Subcutaneous abdominal adipose tissue (tissue), 5 donors: Measurements from ENCODE around the gene USP6NL.

Experiments
- H3K27ac ChIP-seq: one replicate; pipeline ENCODE4 v1.7.0; 2013; ENCODE audit warnings: low read depth, mild to moderate bottlenecking, inconsistent platforms, low read length, moderate library complexity
- H3K27me3 ChIP-seq, 5 donors: one replicate each; pipeline ENCODE4 v1.7.0; 2013; ENCODE audit warnings: low read length in 5 of 5, inconsistent platforms in 1 of 5; ENCODE audit not compliant: control insufficient read depth in 5 of 5, insufficient read depth in 4 of 5
- H3K36me3 ChIP-seq, 5 donors: one replicate each; pipeline ENCODE4 v1.7.0; 2013; ENCODE audit warnings: low read length in 5 of 5; ENCODE audit not compliant: control insufficient read depth in 5 of 5, insufficient read depth in 5 of 5
- H3K4me1 ChIP-seq, 5 donors: one replicate each; pipeline ENCODE4 v1.7.0; 2013; ENCODE audit warnings: low read length in 5 of 5, mild to moderate bottlenecking in 3 of 5, moderate library complexity in 1 of 5; ENCODE audit not compliant: control insufficient read depth in 5 of 5, insufficient read depth in 5 of 5
- H3K4me3 ChIP-seq, 5 donors: one replicate each; pipeline ENCODE4 v1.7.0; 2013; ENCODE audit warnings: low read length in 5 of 5, low read depth in 1 of 5
- H3K9ac ChIP-seq, 5 donors: one replicate each; pipeline ENCODE4 v1.7.0; 2013; ENCODE audit warnings: low read length in 5 of 5, mild to moderate bottlenecking in 4 of 5, moderate library complexity in 3 of 5
- H3K9me3 ChIP-seq, 5 donors: one replicate each; pipeline ENCODE4 v1.7.0; 2013; ENCODE audit warnings: low read length in 5 of 5; ENCODE audit not compliant: control insufficient read depth in 5 of 5
- donor health status: healthy.
- donor health status: healthy.
- donor health status: healthy.
- donor health status: healthy.
- donor health status: healthy.

USP6NL gene

GRCh38 chr10:11539191-11539868 lies 72.1 kb downstream of the USP6NL start:
- Histone ChIP-seq H3K9me3 (no peaks in the 10 kb centered on the region), H3K36me3 (no peaks in the 10 kb centered on the region), H3K4me1 (peaks cover 0 to 2% (median 0%) of the 10 kb centered on the region in 5 donors), H3K4me3 (no peak overlapping the region), H3K27me3 (no peaks in the 10 kb centered on the region), H3K9ac (no peak overlapping the region), H3K27ac (no peak overlapping the region)

- H3K4me3 ChIP-seq = no peak overlapping the region
- peaks cover 0 to 2% (median 0%) of the 10 kb centered on the region in 5 donors for H3K4me1 ChIP-seq
- H3K9me3 ChIP-seq = no peaks in the 10 kb centered on the region
- H3K27ac ChIP-seq = no peak overlapping the region
- no peaks in the 10 kb centered on the region for H3K27me3 ChIP-seq
- H3K36me3 ChIP-seq = no peaks in the 10 kb centered on the region
- H3K9ac ChIP-seq = no peak overlapping the region
These were observed 72.6 kb downstream of the USP6NL start for GRCh38 chr10:11538834-11539190.

GRCh38 chr10:11536228-11536627 lies 75.2 kb downstream of the USP6NL start:
- H3K36me3 ChIP-seq = no peaks in the 10 kb centered on the region
- H3K27me3 ChIP-seq = no peaks in the 10 kb centered on the region
- no peaks in the 10 kb centered on the region for H3K9me3 ChIP-seq
- no peak overlapping the region for H3K27ac ChIP-seq
- no peak overlapping the region for H3K4me3 ChIP-seq
- no peak overlapping the region for H3K9ac ChIP-seq
- peaks cover 0 to 5% (median 2%) of the 10 kb centered on the region in 5 donors for H3K4me1 ChIP-seq

- no peak overlapping the region for H3K9ac ChIP-seq
- no peaks in the 10 kb centered on the region for H3K27me3 ChIP-seq
- no peaks in the 10 kb centered on the region for H3K9me3 ChIP-seq
- H3K4me1 ChIP-seq = peaks cover 0 to 5% (median 2%) of the 10 kb centered on the region in 5 donors
- H3K27ac ChIP-seq = no peak overlapping the region
- no peaks in the 10 kb centered on the region for H3K36me3 ChIP-seq
- H3K4me3 ChIP-seq = no peak overlapping the region
These were observed 76.0 kb downstream of the USP6NL start for GRCh38 chr10:11535346-11535959.

- peaks cover 0 to 7% (median 5%) of the 10 kb centered on the region in 5 donors for H3K4me1 ChIP-seq
- no peaks in the 10 kb centered on the region for H3K27me3 ChIP-seq
- no peak overlapping the region for H3K27ac ChIP-seq
- no peaks in the 10 kb centered on the region for H3K36me3 ChIP-seq
- no peaks in the 10 kb centered on the region for H3K9me3 ChIP-seq
- no peak overlapping the region for H3K9ac ChIP-seq
- no peak overlapping the region for H3K4me3 ChIP-seq
These were observed 78.1 kb downstream of the USP6NL start for GRCh38 chr10:11533328-11533781.

GRCh38 chr10:11532306-11532705 lies 79.1 kb downstream of the USP6NL start:
- no peak overlapping the region for H3K4me3 ChIP-seq
- peaks cover 0 to 13% (median 11%) of the 10 kb centered on the region in 5 donors for H3K4me1 ChIP-seq
- no peaks in the 10 kb centered on the region for H3K9me3 ChIP-seq
- no peak overlapping the region for H3K9ac ChIP-seq
- H3K27ac ChIP-seq = no peak overlapping the region
- no peaks in the 10 kb centered on the region for H3K27me3 ChIP-seq
- H3K36me3 ChIP-seq = no peaks in the 10 kb centered on the region

GRCh38 chr10:11530806-11531205 lies 80.6 kb downstream of the USP6NL start:
- Histone ChIP-seq H3K4me3 (no peak overlapping the region), H3K27me3 (no peaks in the 10 kb centered on the region), H3K9ac (no peak overlapping the region), H3K9me3 (no peaks in the 10 kb centered on the region), H3K4me1 (peaks cover 0 to 16% (median 12%) of the 10 kb centered on the region in 5 donors), H3K36me3 (peaks cover 0 to 2% (median 0%) of the 10 kb centered on the region in 5 donors), H3K27ac (no peak overlapping the region)

GRCh38 chr10:11529276-11529903 lies 82.1 kb downstream of the USP6NL start:
- H3K9me3 ChIP-seq = no peaks in the 10 kb centered on the region
- H3K4me1 ChIP-seq = peaks cover 0 to 19% (median 18%) of the 10 kb centered on the region in 5 donors
- H3K27ac ChIP-seq = no peak overlapping the region
- no peaks in the 10 kb centered on the region for H3K27me3 ChIP-seq
- peaks cover 0 to 2% (median 0%) of the 10 kb centered on the region in 5 donors for H3K36me3 ChIP-seq
- no peak overlapping the region for H3K4me3 ChIP-seq
- no peak overlapping the region for H3K9ac ChIP-seq

GRCh38 chr10:11528286-11528685 lies 83.2 kb downstream of the USP6NL start:
- Histone ChIP-seq H3K9me3 (no peaks in the 10 kb centered on the region), H3K27ac (no peak overlapping the region), H3K9ac (peak overlapping the region in 1 of 5 donors; percentile 32), H3K36me3 (peaks cover 0 to 2% (median 0%) of the 10 kb centered on the region in 5 donors), H3K4me1 (peaks cover 0 to 18% (median 16%) of the 10 kb centered on the region in 5 donors), H3K4me3 (no peak overlapping the region), H3K27me3 (no peaks in the 10 kb centered on the region)

GRCh38 chr10:11527691-11528255 lies 83.7 kb downstream of the USP6NL start:
- H3K27ac ChIP-seq = no peak overlapping the region
- peaks cover 0 to 2% (median 0%) of the 10 kb centered on the region in 5 donors for H3K36me3 ChIP-seq

More at GRCh38 chr10:11527691-11528255, 83.7 kb downstream of the USP6NL start:
- Histone ChIP-seq H3K27me3 (no peaks in the 10 kb centered on the region), H3K9me3 (no peaks in the 10 kb centered on the region), H3K4me3 (no peak overlapping the region), H3K4me1 (peaks cover 1 to 22% (median 17%) of the 10 kb centered on the region in 5 donors), H3K9ac (peak overlapping the region in 1 of 5 donors; percentile 32)
